ENCODE data around the gene SUPV3L1. TPM values are rescaled to one million over a fixed set of nuclear protein-coding genes. Genes with fewer than 3 reads are reported as not detected.
A peak's percentile ranks its signal among the peaks of the same experiment; 100 is the strongest.

Gene SUPV3L1
- total and polyA plus RNA-seq, 9 of the 15 experiments (the other 6 are each of a cell fraction or from before 2014, with no cell fraction given) = 45.2 to 156 (median 92.6) TPM

- Histone ChIP-seq H3K4me2 (ENCODE audit: insufficient read depth, low read length) (no peak overlapping the region), H3K27ac (ENCODE audit: extremely low read depth, low read depth, low read length) (no peak overlapping the region), H3K4me1 (replicated peaks in 1 of 2; ENCODE audit: control insufficient read depth in 2 of 2, insufficient read depth in 2 of 2, low read length in 2 of 2) (peaks cover 16 to 33% of the 10 kb centered on the region in 2 experiments; a peak in 4 of 5 replicates), H2AFZ (ENCODE audit: low read depth, low read length) (peak overlapping the region; percentile 58), H3K4me3 (no peak overlapping the region), H4K20me1 (replicated peaks; ENCODE audit: control insufficient read depth, insufficient read depth, low read length) (no peaks in the 10 kb centered on the region), H3K36me3 (ENCODE audit: control insufficient read depth, insufficient read depth, low read length) (no peaks in the 10 kb centered on the region), H3K9me1 (ENCODE audit: control insufficient read depth, insufficient read depth, low read length) (no peaks in the 10 kb centered on the region), H3K79me2 (ENCODE audit: control insufficient read depth, insufficient read depth, low read length) (no peaks in the 10 kb centered on the region), H3K27me3 (ENCODE audit: control insufficient read depth in 2 of 2, insufficient read depth in 2 of 2, low read length in 2 of 2) (no peaks in the 10 kb centered on the region), H3K9me3 (replicated peaks; ENCODE audit: control insufficient read depth, insufficient read depth, low read depth, low read length) (no peaks in the 10 kb centered on the region), H3K9ac (ENCODE audit: insufficient read depth in 1 of 2, low read depth in 2 of 2, low read length in 2 of 2) (peak overlapping the region in 1 of 2 experiments; percentile 38; a peak in 1 of 4 replicates)
- TF ChIP-seq, protein P1, sequence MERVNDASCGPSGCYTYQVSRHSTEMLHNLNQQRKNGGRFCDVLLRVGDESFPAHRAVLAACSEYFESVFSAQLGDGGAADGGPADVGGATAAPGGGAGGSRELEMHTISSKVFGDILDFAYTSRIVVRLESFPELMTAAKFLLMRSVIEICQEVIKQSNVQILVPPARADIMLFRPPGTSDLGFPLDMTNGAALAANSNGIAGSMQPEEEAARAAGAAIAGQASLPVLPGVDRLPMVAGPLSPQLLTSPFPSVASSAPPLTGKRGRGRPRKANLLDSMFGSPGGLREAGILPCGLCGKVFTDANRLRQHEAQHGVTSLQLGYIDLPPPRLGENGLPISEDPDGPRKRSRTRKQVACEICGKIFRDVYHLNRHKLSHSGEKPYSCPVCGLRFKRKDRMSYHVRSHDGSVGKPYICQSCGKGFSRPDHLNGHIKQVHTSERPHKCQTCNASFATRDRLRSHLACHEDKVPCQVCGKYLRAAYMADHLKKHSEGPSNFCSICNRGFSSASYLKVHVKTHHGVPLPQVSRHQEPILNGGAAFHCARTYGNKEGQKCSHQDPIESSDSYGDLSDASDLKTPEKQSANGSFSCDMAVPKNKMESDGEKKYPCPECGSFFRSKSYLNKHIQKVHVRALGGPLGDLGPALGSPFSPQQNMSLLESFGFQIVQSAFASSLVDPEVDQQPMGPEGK (CRISPR knock-in tag; IDR thresholded peaks at IDR 0.05; ENCODE audit: borderline replicate concordance) = no peak
- 0 out of 2 replicates have a peak, but pooled peaks have one; percentile 27 for TF ChIP-seq ZC3H4 (CRISPR knock-in tag; IDR thresholded peaks at IDR 0.05; ENCODE audit: borderline replicate concordance)
- BruUV-seq (replicated peaks) = no TSS peak
- DNase-seq (ENCODE audit: extremely low read depth in 1 of 4, low spot score in 3 of 4) (no peak), FAIRE-seq (no peak), ATAC-seq (no peak)
- ChIA-PET CTCF (ENCODE audit: low intra/inter-chr PET ratio) (no interaction called here), POLR2A (interaction anchor here (2.2 kb wide), 1 partner anchor 14 kb away, joined by 8 read pairs; no protein-coding TSS in a partner anchor)
- WGBS (ENCODE audit: insufficient coverage, low coverage, missing lambda C conversion rate) = 78% methylated on average over 10 of the region's 10 CpGs
- in situ Hi-C loops (cut with MboI) (loop anchor here (25.0 kb wide), 1 partner anchor 393 kb away; the partner anchor contains the start of gene FAM241B), intact Hi-C loops (cut with micrococcal nuclease) (no loop called here)
These were observed 63.8 kb downstream of the SUPV3L1 start for GRCh38 chr10:69243817-69244216.

DNA sequence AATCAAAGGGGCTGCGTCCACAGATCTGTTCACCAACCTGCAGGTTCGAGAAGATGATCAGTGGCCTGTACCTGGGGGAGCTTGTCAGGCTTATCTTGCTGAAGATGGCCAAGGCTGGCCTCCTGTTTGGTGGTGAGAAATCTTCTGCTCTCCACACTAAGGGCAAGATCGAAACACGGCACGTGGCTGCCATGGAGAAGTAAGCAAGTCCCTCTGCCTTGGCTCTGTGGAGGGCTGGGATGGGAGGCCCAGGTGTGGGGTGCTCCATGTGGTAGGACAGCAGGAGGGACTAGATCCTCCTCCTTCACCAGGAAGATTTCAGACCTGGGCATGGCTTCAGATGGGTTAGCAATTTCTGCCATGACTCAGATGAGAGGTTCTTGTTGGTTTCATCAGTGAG lies 66.0 kb downstream of the SUPV3L1 start:
- FAIRE-seq (no peak), ATAC-seq (no peak), DNase-seq (ENCODE audit: extremely low read depth in 1 of 4, low spot score in 3 of 4) (no peak)
- no peaks in the 10 kb centered on the region for H3K9me3 ChIP-seq (replicated peaks; ENCODE audit: control insufficient read depth, insufficient read depth, low read depth, low read length)
- 58% methylated on average over 5 of the region's 5 CpGs for WGBS (ENCODE audit: insufficient coverage, low coverage, missing lambda C conversion rate)
- H4K20me1 ChIP-seq (replicated peaks; ENCODE audit: control insufficient read depth, insufficient read depth, low read length) = no peaks in the 10 kb centered on the region
- ChIA-PET CTCF (ENCODE audit: low intra/inter-chr PET ratio) (no interaction called here), POLR2A (interaction anchor here (0.7 kb wide), 1 partner anchor 147 kb away, joined by 5 read pairs; no protein-coding TSS in a partner anchor)
- in situ Hi-C loops (cut with MboI) = loop anchor here (5.0 to 25.0 kb wide), 2 partner anchors 141 to 391 kb away; partner anchors contain the start of gene FAM241B
- peak overlapping the region; percentile 29; the same call in 1 of the 2 replicates for H2AFZ ChIP-seq (ENCODE audit: low read depth, low read length)
- intact Hi-C loops (cut with micrococcal nuclease) = no loop called here
- H3K79me2 ChIP-seq (ENCODE audit: control insufficient read depth, insufficient read depth, low read length) = no peaks in the 10 kb centered on the region
- no TSS peak for BruUV-seq (replicated peaks)
- TF ChIP-seq JUN (IDR thresholded peaks at IDR 0.05; ENCODE audit: borderline replicate concordance, low read depth, low read length) (no peak), JUN (CRISPR knock-in tag; IDR thresholded peaks at IDR 0.05; ENCODE audit: borderline replicate concordance) (0 out of 2 replicates have a peak, but pooled peaks have one; percentile 48), ZNF253 (CRISPR knock-in tag; conservative IDR thresholded peaks at IDR 0.05) (no peak), HDGF (IDR thresholded peaks at IDR 0.05) (no peak), NR4A1 (CRISPR knock-in tag; IDR thresholded peaks at IDR 0.05) (no peak), NR4A1 (tag; IDR thresholded peaks at IDR 0.05) (no peak), ZNF444 (CRISPR knock-in tag; IDR thresholded peaks at IDR 0.05) (no peak)
- H3K4me2 ChIP-seq (ENCODE audit: insufficient read depth, low read length) = no peak overlapping the region
- H3K36me3 ChIP-seq (ENCODE audit: control insufficient read depth, insufficient read depth, low read length) = no peaks in the 10 kb centered on the region
- no peak overlapping the region for H3K9ac ChIP-seq (ENCODE audit: insufficient read depth in 1 of 2, low read depth in 2 of 2, low read length in 2 of 2)
- H3K27ac ChIP-seq (ENCODE audit: extremely low read depth, low read depth, low read length) = no peak overlapping the region
- peaks cover 14 to 35% of the 10 kb centered on the region in 2 experiments; a peak in 4 of 5 replicates for H3K4me1 ChIP-seq (replicated peaks in 1 of 2; ENCODE audit: control insufficient read depth in 2 of 2, insufficient read depth in 2 of 2, low read length in 2 of 2)
- no peaks in the 10 kb centered on the region for H3K27me3 ChIP-seq (ENCODE audit: control insufficient read depth in 2 of 2, insufficient read depth in 2 of 2, low read length in 2 of 2)
- no peaks in the 10 kb centered on the region for H3K9me1 ChIP-seq (ENCODE audit: control insufficient read depth, insufficient read depth, low read length)
- no peak overlapping the region for H3K4me3 ChIP-seq

All from K562 (cell line).